Activated CD8-positive, alpha-beta T cell treated with anti-CD3 and anti-CD28 coated beads for 36 hours (primary cell): ENCODE results near the gene PCGF2. TPM values are rescaled to one million over a fixed set of nuclear protein-coding genes. Genes with fewer than 3 reads are reported as not detected.

Experiments used
- ATAC-seq: fragments of 200-7000 bp; cut with Tn5 transposase; one replicate; pipeline ENCODE4 v1.10.0; 2021; ENCODE audit warnings: mild to moderate bottlenecking, moderate library complexity
- CTCF ChIA-PET: fragments of 350-600 bp; sonication (Branson Sonifier 250); formaldehyde crosslinking; loops from one replicate; lab custom pipeline; 2021; ENCODE audit warnings: antibody characterized with exemption; lab: Charles Lee
- POLR2A ChIA-PET: fragments of 350-600 bp; sonication (Branson Sonifier 250); formaldehyde crosslinking; loops from one replicate; lab custom pipeline; 2021; ENCODE audit warnings: antibody characterized with exemption; lab: Charles Lee
- DNase-seq: peaks from one replicate; pipeline ENCODE4 v3.0.0-alpha.2; 2020
- H3K27ac Mint-ChIP-seq: one replicate; pipeline ENCODE4 v1.8.0; 2021; ENCODE audit warnings: mild to moderate bottlenecking, mixed read lengths
- H3K27me3 Mint-ChIP-seq: one replicate; pipeline ENCODE4 v1.8.0; 2021; ENCODE audit warnings: mixed read lengths
- H3K36me3 Mint-ChIP-seq: one replicate; pipeline ENCODE4 v1.8.0; 2021; ENCODE audit warnings: low read depth, mixed read lengths
- H3K4me1 Mint-ChIP-seq: one replicate; pipeline ENCODE4 v1.8.0; 2021; ENCODE audit warnings: low read depth, mixed read lengths
- H3K4me3 Mint-ChIP-seq: one replicate; pipeline ENCODE4 v1.8.0; 2021; ENCODE audit warnings: mild to moderate bottlenecking, moderate library complexity, mixed read lengths
- H3K9me3 Mint-ChIP-seq: one replicate; pipeline ENCODE4 v1.8.0; 2021; ENCODE audit warnings: mixed read lengths
- intact Hi-C: fragments of 100-400 bp; cut with micrococcal nuclease; formaldehyde crosslinking; loops from one replicate; pipeline ENCODE4 v1.10.0; 2022
- total RNA-seq, 2 experiments: library from RNA; stranded (reverse); gene quantifications; one replicate each; pipeline ENCODE4 v1.2.3, GENCODE V29; 2021
- TF ChIP-seq, protein P1 (sequence below): fragments of 200-600 bp; IDR thresholded peaks from one replicate; pipeline ENCODE4 v1.8.0; 2022; ENCODE audit warnings: antibody characterized with exemption, mild to moderate bottlenecking

PCGF2 gene
- total RNA-seq, 2 experiments from 2014 or later: 0.50 to 1.2 TPM

DNA sequence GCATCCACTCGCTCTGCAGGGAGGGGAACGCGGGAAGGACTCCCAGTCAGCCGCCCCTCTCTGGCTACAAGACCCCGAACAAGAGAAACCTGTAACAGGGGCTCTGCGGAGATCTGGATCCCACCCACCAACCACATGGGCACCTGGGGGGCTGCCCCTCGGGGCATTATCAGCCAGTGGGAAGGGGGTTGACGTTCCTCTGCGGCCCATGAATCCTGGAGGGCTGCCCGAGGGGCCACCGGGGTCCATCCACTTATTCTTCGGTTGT is 1.8 kb upstream of the PCGF2 start:
- intact Hi-C loops: no loop called here
- Mint-ChIP-seq H3K4me3 (peak overlapping the region; percentile 91), H3K9me3 (no peaks in the 10 kb centered on the region), H3K27me3 (peaks cover 42% of the 10 kb centered on the region), H3K36me3 (peaks cover 18% of the 10 kb centered on the region), H3K27ac (no peak overlapping the region), H3K4me1 (peaks cover 47% of the 10 kb centered on the region)
- ATAC-seq: no peak
- TF ChIP-seq, protein P1, sequence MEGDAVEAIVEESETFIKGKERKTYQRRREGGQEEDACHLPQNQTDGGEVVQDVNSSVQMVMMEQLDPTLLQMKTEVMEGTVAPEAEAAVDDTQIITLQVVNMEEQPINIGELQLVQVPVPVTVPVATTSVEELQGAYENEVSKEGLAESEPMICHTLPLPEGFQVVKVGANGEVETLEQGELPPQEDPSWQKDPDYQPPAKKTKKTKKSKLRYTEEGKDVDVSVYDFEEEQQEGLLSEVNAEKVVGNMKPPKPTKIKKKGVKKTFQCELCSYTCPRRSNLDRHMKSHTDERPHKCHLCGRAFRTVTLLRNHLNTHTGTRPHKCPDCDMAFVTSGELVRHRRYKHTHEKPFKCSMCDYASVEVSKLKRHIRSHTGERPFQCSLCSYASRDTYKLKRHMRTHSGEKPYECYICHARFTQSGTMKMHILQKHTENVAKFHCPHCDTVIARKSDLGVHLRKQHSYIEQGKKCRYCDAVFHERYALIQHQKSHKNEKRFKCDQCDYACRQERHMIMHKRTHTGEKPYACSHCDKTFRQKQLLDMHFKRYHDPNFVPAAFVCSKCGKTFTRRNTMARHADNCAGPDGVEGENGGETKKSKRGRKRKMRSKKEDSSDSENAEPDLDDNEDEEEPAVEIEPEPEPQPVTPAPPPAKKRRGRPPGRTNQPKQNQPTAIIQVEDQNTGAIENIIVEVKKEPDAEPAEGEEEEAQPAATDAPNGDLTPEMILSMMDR: no peak
- no peak for DNase-seq
- POLR2A ChIA-PET: interaction anchor here (1.0 kb wide), 1 partner anchor 75 kb away, joined by 3 read pairs; no protein-coding TSS in a partner anchor
- CTCF ChIA-PET: interaction anchor here (1.2 to 2.7 kb wide), 4 partner anchors 12 to 192 kb away, joined by 4 to 13 read pairs (median 6); no protein-coding TSS in a partner anchor

DNA sequence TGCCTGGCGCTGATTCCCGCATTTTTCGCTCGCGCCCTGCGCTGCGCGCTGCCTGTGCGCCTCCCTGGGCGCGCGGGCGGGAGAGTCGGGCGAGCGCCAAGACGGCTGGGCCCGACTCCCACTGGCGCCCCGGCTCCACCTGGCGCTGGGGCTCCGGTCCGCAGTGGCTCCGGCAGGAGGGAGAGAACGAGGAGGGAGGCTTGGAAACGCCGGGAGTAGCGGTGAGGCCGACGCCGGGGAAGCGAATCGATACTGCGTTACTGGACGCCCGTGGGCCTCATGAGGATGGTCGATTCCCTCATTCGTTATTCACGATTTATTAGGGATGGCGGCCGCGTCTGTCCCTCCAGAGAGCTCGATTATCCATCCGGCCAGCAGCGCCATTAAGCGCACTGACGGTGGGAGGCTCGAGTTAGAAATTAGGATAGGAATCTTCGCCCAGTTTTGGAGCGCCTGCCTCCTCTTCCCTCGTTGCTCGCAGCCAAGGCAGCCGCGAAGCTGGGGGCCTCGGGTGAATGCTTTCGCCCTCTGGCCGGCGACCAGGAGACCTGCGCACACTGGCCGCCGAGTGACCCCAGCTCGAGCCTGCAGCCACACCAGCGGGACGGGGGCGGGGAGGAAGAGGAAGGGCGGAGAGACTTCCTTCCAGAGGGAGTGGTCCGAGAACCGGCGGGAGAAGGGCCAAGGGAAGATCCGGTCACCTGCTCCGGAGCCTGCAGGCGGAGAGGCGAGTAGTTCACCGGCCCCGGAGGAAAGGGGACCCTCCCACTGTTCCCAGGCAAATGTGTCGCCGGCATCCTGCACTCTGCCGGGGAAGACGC is 1.3 kb upstream of the PCGF2 start:
- peaks cover 13% of the 10 kb centered on the region for H3K36me3 Mint-ChIP-seq
- intact Hi-C loops: no loop called here
- ATAC-seq (no peak), DNase-seq (no peak)
- POLR2A ChIA-PET: interaction anchor here (0.6 to 1.0 kb wide), 2 partner anchors 16 to 74 kb away, joined by 3 read pairs; no protein-coding TSS in a partner anchor
- no peak overlapping the region for H3K27ac Mint-ChIP-seq
- CTCF ChIA-PET: interaction anchor here (1.2 to 2.7 kb wide), 2 partner anchors 12 to 15 kb away, joined by 4 to 13 read pairs; no protein-coding TSS in a partner anchor
- TF ChIP-seq, protein P1: no peak
- H3K9me3 Mint-ChIP-seq: no peaks in the 10 kb centered on the region
- peak overlapping the region; percentile 91 for H3K4me3 Mint-ChIP-seq
- peaks cover 44% of the 10 kb centered on the region for H3K4me1 Mint-ChIP-seq
- H3K27me3 Mint-ChIP-seq: peaks cover 45% of the 10 kb centered on the region

DNA sequence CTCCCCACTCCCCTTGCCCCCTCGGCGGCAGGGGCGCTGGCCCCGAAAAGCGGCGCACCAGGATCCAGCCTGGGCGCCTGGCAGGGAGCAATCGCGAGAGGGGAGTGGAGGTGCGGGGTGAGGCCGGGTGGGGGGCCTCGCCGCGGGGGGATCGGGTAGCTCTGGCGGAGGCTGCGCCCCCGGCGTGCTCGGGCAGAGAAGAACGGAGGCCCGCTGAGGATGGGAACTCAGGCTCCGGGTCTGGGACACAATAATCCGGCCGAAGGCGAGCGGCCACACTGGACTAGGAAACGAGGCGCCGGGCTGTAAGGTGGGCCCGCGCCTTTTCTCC is 721 bp upstream of the PCGF2 start:
- H3K9me3 Mint-ChIP-seq: no peaks in the 10 kb centered on the region
- peaks cover 11% of the 10 kb centered on the region for H3K36me3 Mint-ChIP-seq
- H3K4me3 Mint-ChIP-seq: peak overlapping the region; percentile 43
- H3K27me3 Mint-ChIP-seq: peaks cover 48% of the 10 kb centered on the region
- ATAC-seq (no peak), DNase-seq (no peak)
- peaks cover 40% of the 10 kb centered on the region for H3K4me1 Mint-ChIP-seq
- ChIA-PET CTCF (interaction anchor here (2.7 kb wide), 1 partner anchor 14 kb away, joined by 13 read pairs; no protein-coding TSS in a partner anchor), POLR2A (interaction anchor here (1.0 kb wide), 1 partner anchor 73 kb away, joined by 3 read pairs; no protein-coding TSS in a partner anchor)
- no peak overlapping the region for H3K27ac Mint-ChIP-seq
- TF ChIP-seq, protein P1: no peak
- intact Hi-C loops: no loop called here

DNA sequence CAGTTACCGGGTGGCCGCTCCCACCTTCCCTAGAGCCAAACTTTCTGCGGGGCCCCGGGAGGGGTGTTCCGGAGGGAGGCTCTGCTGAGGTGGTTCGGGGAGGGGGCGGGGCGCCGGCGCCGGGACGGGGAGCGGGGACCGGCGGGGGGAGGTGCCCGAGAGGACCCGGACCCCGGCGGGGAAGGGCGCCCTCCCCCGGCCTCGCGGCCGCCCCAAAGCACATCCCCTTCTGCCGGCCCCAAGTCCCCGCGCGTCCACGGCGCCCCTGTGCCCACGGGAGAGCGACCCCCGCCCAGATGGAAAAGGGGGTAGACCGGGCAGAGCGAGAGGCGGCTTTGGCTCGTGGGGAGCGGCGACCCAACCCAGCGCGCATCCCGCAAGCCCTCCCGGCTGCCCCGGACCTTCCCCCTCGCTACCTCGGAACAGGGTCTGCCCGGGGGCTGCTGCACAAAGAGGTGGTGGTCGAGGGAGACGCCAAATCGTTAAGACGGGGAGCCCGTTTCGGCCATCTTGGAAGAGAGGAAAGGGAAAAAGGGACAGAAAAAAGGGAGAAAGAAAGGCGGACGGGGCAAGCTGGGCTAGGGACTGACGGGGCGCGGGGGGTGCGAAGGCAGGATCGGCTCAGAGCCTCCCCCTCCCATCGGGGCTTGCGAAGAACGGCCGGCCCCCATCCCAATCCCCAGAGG is 530 bp downstream of the PCGF2 start:
- ATAC-seq (no peak), DNase-seq (peak; percentile 23)
- peaks cover under 1% of the 10 kb centered on the region for H3K36me3 Mint-ChIP-seq
- POLR2A ChIA-PET: no interaction called here
- intact Hi-C loops: no loop called here
- TF ChIP-seq, protein P1: peak; percentile 12
- H3K4me3 Mint-ChIP-seq: peak overlapping the region; percentile 64
- H3K27ac Mint-ChIP-seq: no peak overlapping the region
- H3K27me3 Mint-ChIP-seq: peaks cover 48% of the 10 kb centered on the region
- no peaks in the 10 kb centered on the region for H3K9me3 Mint-ChIP-seq
- H3K4me1 Mint-ChIP-seq: peaks cover 38% of the 10 kb centered on the region
- CTCF ChIA-PET: interaction anchor here (1.5 to 5.3 kb wide), 3 partner anchors 12 to 189 kb away, joined by 3 to 42 read pairs (median 10); no protein-coding TSS in a partner anchor
